Common myeloid progenitor, CD34-positive (primary cell): ENCODE data around the gene GPX1.
"Not testable (repeated sequence)": the region's sequence is repeated elsewhere in the genome, so short reads cannot be mapped to it uniquely, and the experiment has no call there.

ENCODE experiments used
- CTCF ChIA-PET: fragments of 350-600 bp; sonication (Branson Sonifier 250); formaldehyde crosslinking; loops from one replicate; lab custom pipeline; 2021; ENCODE audit warnings: antibody characterized with exemption; lab: Charles Lee
- POLR2A ChIA-PET: fragments of 350-600 bp; sonication (Branson Sonifier 250); formaldehyde crosslinking; loops from one replicate; lab custom pipeline; 2021; ENCODE audit warnings: antibody characterized with exemption; lab: Charles Lee
- DNase-seq, 3 donors: peaks; one replicate each; pipeline versions ENCODE4 v3.0.0 to v3.0.0-alpha.2; 2013
- H3K27ac ChIP-seq, 2 experiments: 1 replicate in 1 of 2; 2 replicates in 1 of 2; pipeline ENCODE4 v1.7.0; 2013; ENCODE audit warnings: inconsistent platforms in 2 of 2, low read length in 2 of 2, mild to moderate bottlenecking in 2 of 2, low read depth in 1 of 2, moderate library complexity in 1 of 2; ENCODE audit not compliant: severe bottlenecking in 2 of 2, insufficient read depth in 1 of 2, poor library complexity in 1 of 2
- H3K27me3 ChIP-seq, 5 experiments: replicated peaks in 2 of 5; 1 replicate in 3 of 5; 2 replicates in 2 of 5; pipeline versions ENCODE4 v1.6.1 to v1.7.0; 2013; ENCODE audit warnings: low read length in 4 of 5, mild to moderate bottlenecking in 2 of 5, moderate library complexity in 2 of 5, inconsistent platforms in 1 of 5; ENCODE audit not compliant: insufficient read depth in 5 of 5, control insufficient read depth in 4 of 5
- H3K36me3 ChIP-seq, 4 experiments: 1 replicate in 2 of 4; 2 replicates in 2 of 4; pipeline versions ENCODE4 v1.6.1 to v1.7.0; 2013; ENCODE audit warnings: low read length in 3 of 4, control low read depth in 1 of 4, mild to moderate bottlenecking in 1 of 4; ENCODE audit not compliant: control insufficient read depth in 4 of 4, insufficient read depth in 4 of 4
- H3K4me1 ChIP-seq, 4 experiments: 1 replicate in 3 of 4; 2 replicates in 1 of 4; pipeline versions ENCODE4 v1.6.1 to v1.7.1; 2013; ENCODE audit warnings: low read length in 3 of 4, mild to moderate bottlenecking in 3 of 4, control low read depth in 1 of 4, inconsistent platforms in 1 of 4, moderate library complexity in 1 of 4; ENCODE audit not compliant: control insufficient read depth in 4 of 4, insufficient read depth in 4 of 4; ENCODE audit errors: control extremely low read depth in 1 of 4
- H3K4me3 ChIP-seq, 7 experiments: 1 replicate in 4 of 7; 2 replicates in 3 of 7; pipeline versions ENCODE4 v1.5.1 to v1.7.0; 2013; ENCODE audit warnings: mild to moderate bottlenecking in 7 of 7, low read length in 6 of 7, moderate library complexity in 6 of 7, inconsistent platforms in 2 of 7, low read depth in 2 of 7, control low read depth in 1 of 7; ENCODE audit not compliant: insufficient read depth in 4 of 7, control insufficient read depth in 1 of 7; ENCODE audit errors: extremely low read depth in 1 of 7
- H3K9me3 ChIP-seq, 5 experiments: 1 replicate in 4 of 5; 2 replicates in 1 of 5; pipeline versions ENCODE4 v1.6.1 to v1.7.1; 2013; ENCODE audit warnings: low read length in 4 of 5, mild to moderate bottlenecking in 2 of 5, inconsistent platforms in 1 of 5, low read depth in 1 of 5, moderate library complexity in 1 of 5; ENCODE audit not compliant: control insufficient read depth in 4 of 5, insufficient read depth in 2 of 5; ENCODE audit errors: control extremely low read depth in 1 of 5
- WGBS: methylation state at CpG from one replicate; pipeline ENCODE4 v1.1.5; 2013; ENCODE audit not compliant: insufficient coverage; 5-methylcytosine and 5-hydroxymethylcytosine counted together

Gene GPX1

DNA sequence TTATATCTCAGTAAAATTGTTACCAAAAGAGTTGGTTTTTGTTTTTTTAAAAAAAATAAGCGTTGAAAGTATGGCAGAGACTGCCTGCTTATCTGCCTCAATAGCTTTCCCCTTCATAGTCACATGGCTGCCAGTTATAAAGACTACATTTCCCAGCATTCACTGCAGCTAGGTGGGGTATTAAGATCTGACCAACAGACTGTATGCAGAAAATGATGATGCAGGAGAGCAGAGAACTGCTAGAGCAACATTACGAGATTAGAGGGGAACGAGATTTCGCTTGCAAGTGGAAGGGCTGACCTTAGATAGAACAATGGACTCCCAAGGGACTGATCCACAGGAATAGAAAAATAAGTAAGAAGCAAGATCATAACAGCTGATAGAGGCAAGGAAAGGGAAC, 39.3 kb upstream of the GPX1 start:
- peak overlapping the region in 1 of 2 experiments; percentile 32 for H3K27ac ChIP-seq
- no peaks in the 10 kb centered on the region for H3K27me3 ChIP-seq
- POLR2A ChIA-PET: no interaction called here
- 97% methylated on average over 4 of the region's 4 CpGs for WGBS
- no peak overlapping the region for H3K4me3 ChIP-seq
- DNase-seq: peak in 2 of 3 donors; percentile 46 to 68
- H3K4me1 ChIP-seq: peaks cover 0 to 25% (median 7%) of the 10 kb centered on the region in 4 experiments
- H3K9me3 ChIP-seq: no peaks in the 10 kb centered on the region
- H3K36me3 ChIP-seq: peaks cover 5 to 30% (median 17%) of the 10 kb centered on the region in 4 experiments
- CTCF ChIA-PET: interaction anchor here (1.3 kb wide), 1 partner anchor 18 kb away, joined by 3 read pairs; no protein-coding TSS in a partner anchor

DNA sequence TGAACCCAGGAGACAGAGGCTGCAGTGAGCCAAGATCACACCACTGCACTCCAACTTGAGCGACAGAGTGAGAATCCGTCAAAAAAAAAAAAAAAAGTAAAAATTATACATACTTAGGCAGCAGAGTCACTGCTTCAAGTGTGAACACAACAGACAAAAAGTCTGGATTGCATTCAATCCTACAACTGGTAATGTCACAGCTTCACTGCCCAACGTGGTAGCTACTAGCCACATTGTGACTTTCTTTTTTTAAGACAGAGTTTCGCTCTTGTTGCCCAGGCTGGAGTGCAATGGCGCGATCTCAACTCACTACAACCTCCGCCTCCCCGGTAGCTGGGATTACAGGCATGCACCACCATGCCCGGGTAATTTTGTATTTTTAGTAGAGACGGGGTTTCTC, 33.2 kb upstream of the GPX1 start:
- H3K36me3 ChIP-seq: peaks cover 4 to 23% (median 19%) of the 10 kb centered on the region in 4 experiments
- ChIA-PET CTCF (interaction anchor here (1.0 kb wide), 1 partner anchor 58 kb away, joined by 5 read pairs; no protein-coding TSS in a partner anchor), POLR2A (interaction anchor here (0.6 kb wide), 1 partner anchor 209 kb away, joined by 8 read pairs; no protein-coding TSS in a partner anchor)
- not testable (repeated sequence) for H3K9me3 ChIP-seq, H3K27ac ChIP-seq, H3K4me3 ChIP-seq, H3K27me3 ChIP-seq, DNase-seq
- WGBS: 98% methylated on average over 5 of the region's 10 CpGs
- H3K4me1 ChIP-seq: peaks cover 3 to 12% (median 4%) of the 10 kb centered on the region in 4 experiments

DNA sequence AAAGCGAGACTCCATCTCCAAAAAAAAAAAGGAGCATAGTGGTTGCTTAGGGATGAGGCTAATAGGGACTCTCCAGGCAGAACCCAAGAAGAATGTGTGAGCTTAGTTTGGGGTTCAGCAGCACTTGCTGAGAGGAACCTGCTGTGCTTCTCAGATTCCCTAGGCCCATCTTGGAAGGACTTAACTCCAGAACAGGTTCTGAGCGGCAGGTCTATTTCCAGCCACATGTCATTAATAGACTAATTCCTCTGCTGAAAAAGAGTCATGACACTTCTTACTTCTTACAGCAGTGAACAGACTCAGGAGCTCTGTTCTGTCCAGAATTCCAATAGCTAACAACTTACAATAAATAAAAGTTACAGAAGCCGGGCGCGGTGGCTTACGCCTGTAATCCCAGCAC, 31.1 kb upstream of the GPX1 start:
- Histone ChIP-seq H3K27me3 (no peaks in the 10 kb centered on the region), H3K27ac (no peak overlapping the region), H3K4me3 (no peak overlapping the region), H3K9me3 (no peaks in the 10 kb centered on the region), H3K36me3 (peaks cover 0 to 13% (median 7%) of the 10 kb centered on the region in 4 experiments), H3K4me1 (peaks cover 9 to 14% (median 13%) of the 10 kb centered on the region in 4 experiments)
- ChIA-PET POLR2A (interaction anchor here (0.5 to 1.4 kb wide), 5 partner anchors 15 to 400 kb away, joined by 3 to 6 read pairs (median 4); no protein-coding TSS in a partner anchor), CTCF (interaction anchor here (1.2 to 2.0 kb wide), 5 partner anchors 9 to 50 kb away, joined by 3 to 8 read pairs (median 4); partner anchors contain the start of gene USP4)
- DNase-seq: no peak
- 100% methylated on average over 2 of the region's 6 CpGs for WGBS

GRCh38 chr3:49388289-49388820, 30.2 kb upstream of the GPX1 start:
- DNase-seq: no peak
- POLR2A ChIA-PET: interaction anchor here (1.0 to 1.4 kb wide), 2 partner anchors 15 to 16 kb away, joined by 3 read pairs; no protein-coding TSS in a partner anchor
- H3K27me3 ChIP-seq: no peaks in the 10 kb centered on the region
- peaks cover 0 to 13% (median 6%) of the 10 kb centered on the region in 4 experiments for H3K36me3 ChIP-seq
- no peaks in the 10 kb centered on the region for H3K9me3 ChIP-seq
- H3K27ac ChIP-seq: no peak overlapping the region
- H3K4me1 ChIP-seq: peaks cover 9 to 14% (median 13%) of the 10 kb centered on the region in 4 experiments
- 100% methylated on average over 1 of the region's 1 CpG for WGBS
- no peak overlapping the region for H3K4me3 ChIP-seq
- CTCF ChIA-PET: interaction anchor here (1.0 to 2.0 kb wide), 6 partner anchors 11 to 49 kb away, joined by 3 to 8 read pairs (median 4); partner anchors contain the start of gene USP4

- Histone ChIP-seq H3K4me1 (peaks cover 9 to 14% (median 13%) of the 10 kb centered on the region in 4 experiments), H3K36me3 (peaks cover 0 to 13% (median 6%) of the 10 kb centered on the region in 4 experiments), H3K27ac (no peak overlapping the region), H3K27me3 (no peaks in the 10 kb centered on the region), H3K9me3 (no peaks in the 10 kb centered on the region), H3K4me3 (no peak overlapping the region)
- ChIA-PET POLR2A (no interaction called here), CTCF (interaction anchor here (1.4 to 2.0 kb wide), 3 partner anchors 15 to 48 kb away, joined by 3 to 8 read pairs (median 7); partner anchors contain the start of gene USP4)
- DNase-seq: no peak
- WGBS: 86% methylated on average over 1 of the region's 2 CpGs
These were observed 29.6 kb upstream of the GPX1 start for GRCh38 chr3:49387721-49388120.

- Histone ChIP-seq H3K27me3 (no peaks in the 10 kb centered on the region), H3K27ac (no peak overlapping the region), H3K4me3 (peak overlapping the region in 2 of 7 experiments; percentile 38 to 48), H3K36me3 (peaks cover 0 to 13% (median 6%) of the 10 kb centered on the region in 4 experiments), H3K4me1 (peaks cover 9 to 14% (median 13%) of the 10 kb centered on the region in 4 experiments), H3K9me3 (no peaks in the 10 kb centered on the region)
- CTCF ChIA-PET: interaction anchor here (0.9 to 1.8 kb wide), 2 partner anchors 13 to 22 kb away, joined by 3 to 4 read pairs; no protein-coding TSS in a partner anchor
- POLR2A ChIA-PET: interaction anchor here (1.0 kb wide), 1 partner anchor 13 kb away, joined by 3 read pairs; no protein-coding TSS in a partner anchor
- 58% methylated on average over 6 of the region's 11 CpGs for WGBS
- DNase-seq: peak in 2 of 3 donors; percentile 34 to 37
These were observed 28.1 kb upstream of the GPX1 start for GRCh38 chr3:49386056-49386756.
